Motor neuron (in vitro differentiated cells): ENCODE data around the gene AAMP. TPM values are rescaled to one million over a fixed set of nuclear protein-coding genes. Genes with fewer than 3 reads are reported as not detected.

Experiments used
- ATAC-seq, 8 experiments: fragments of 200-7000 bp; cut with Tn5 transposase; replicated peaks in 6 of 8; 2 replicates each; pipeline ENCODE4 v1.8.0; 2021; ENCODE audit warnings: mild to moderate bottlenecking in 8 of 8, moderate library complexity in 8 of 8
- H3K27ac ChIP-seq, 2 donors: fragments of 250-450 bp; sonication (Bioruptor Pico); 2 replicates each; pipeline ENCODE4 v1.9.0; 2021; ENCODE audit warnings: antibody characterized with exemption in 2 of 2, mild to moderate bottlenecking in 2 of 2, moderate library complexity in 1 of 2
- H3K4me1 ChIP-seq, 2 donors: fragments of 250-450 bp; sonication (Bioruptor Pico); replicated peaks in 1 of 2; 2 replicates each; pipeline ENCODE4 v1.6.1; 2021; ENCODE audit warnings: antibody characterized with exemption in 2 of 2, mild to moderate bottlenecking in 2 of 2, moderate library complexity in 1 of 2
- H3K4me3 ChIP-seq, 5 donors: fragments of 250-450 bp; sonication (Bioruptor Pico); 2 replicates each; pipeline ENCODE4 v1.9.0; 2021; ENCODE audit warnings: antibody characterized with exemption in 5 of 5, mild to moderate bottlenecking in 5 of 5, moderate library complexity in 4 of 5
- WGBS, 10 experiments: fragments of 450-650 bp; shearing (Covaris generic); methylation state at CpG; one replicate each; pipeline ENCODE4 v1.0.0; 2022; 5-methylcytosine and 5-hydroxymethylcytosine counted together
- in situ Hi-C, 9 experiments: fragments of 400-800 bp; cut with MboI; loops; one replicate each; pipeline ENCODE4 v1.15.0; 2021; ENCODE audit warnings: low sequenced_read_pairs in 9 of 9, low pct_unique_long_range_greater_than_20kb in 2 of 9; ENCODE audit not compliant: unreplicated experiment in 9 of 9
- total RNA-seq, 8 experiments: library from RNA; unstranded; fragments of 300-600 nt; gene quantifications; 2 replicates each; pipeline versions ENCODE4 v1.2.3 to v1.2.4, GENCODE V29; 2022

The AAMP gene
- total RNA-seq, 8 experiments from 2014 or later: 61.0 to 179 (median 82.2) TPM

DNA sequence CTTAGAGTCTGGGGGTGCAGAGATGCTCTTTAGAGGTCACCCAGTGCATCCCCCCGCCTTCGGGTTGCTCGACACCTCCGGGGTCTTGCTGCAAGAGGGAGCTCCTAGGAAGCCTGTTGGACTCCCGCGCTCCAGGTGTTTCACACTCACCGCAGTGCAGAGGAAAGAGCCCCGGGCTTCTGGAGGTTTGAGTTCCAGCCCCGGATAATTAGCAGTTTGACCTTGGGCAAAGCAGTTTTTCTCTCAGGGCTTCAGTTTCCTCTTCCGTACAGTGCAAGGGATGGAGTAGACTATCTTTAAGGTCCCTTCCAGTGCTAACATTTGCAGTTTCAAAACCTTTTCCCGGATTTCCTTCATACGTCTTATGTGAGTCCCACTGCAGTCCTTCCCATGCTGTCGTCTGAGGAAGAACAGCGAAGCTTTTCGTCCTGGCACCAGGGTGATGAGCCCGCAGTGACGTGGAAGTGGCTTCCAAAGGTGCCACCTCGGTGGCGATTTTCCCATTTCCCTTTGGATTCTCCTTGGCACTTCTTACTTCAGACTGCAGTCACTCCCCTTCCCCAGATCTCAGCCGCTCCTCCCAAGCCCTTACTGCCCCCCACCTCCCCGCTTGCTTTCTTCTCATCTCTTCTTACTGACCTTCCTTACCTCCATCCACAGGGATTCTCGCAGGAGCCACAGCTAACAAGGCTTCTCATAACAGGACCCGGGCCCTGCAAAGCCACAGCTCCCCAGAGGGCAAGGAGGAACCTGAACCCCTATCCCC is 967 bp upstream of the AAMP start:
- H3K4me3 ChIP-seq: peak overlapping the region; percentile 57 to 77 (median 63)
- 0 to 2% (median 0%) methylated on average over 1 to 15 of the region's 23 CpGs; no CpG with 5 or more reads in 1 of the 10 experiments for WGBS, 10 experiments
- in situ Hi-C loops: no loop called here
- H3K27ac ChIP-seq: peak overlapping the region in 1 of 2 donors; percentile 62
- ATAC-seq: peak in 4 of 8 experiments; percentile 0
- H3K4me1 ChIP-seq: peaks cover 10 to 12% of the 10 kb centered on the region in 2 donors

DNA sequence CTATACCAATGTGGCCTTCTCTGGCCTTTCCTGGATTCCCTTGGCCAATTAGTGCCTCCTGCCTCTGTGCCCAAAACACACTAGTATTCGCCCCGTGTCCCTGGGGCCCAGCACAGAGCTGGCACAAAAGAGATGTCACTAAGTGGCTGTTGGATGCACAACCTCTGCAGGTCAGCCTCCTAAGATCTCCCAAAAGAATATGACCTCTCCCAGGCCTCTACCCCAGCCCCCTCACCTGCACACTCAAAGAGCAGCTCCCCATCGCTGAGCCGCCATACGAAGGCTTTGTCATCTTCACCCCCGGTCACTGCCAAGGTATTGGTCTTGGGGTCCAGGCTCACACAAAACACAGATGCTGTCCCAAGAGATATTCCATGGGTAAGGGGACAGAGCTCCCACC is 2.7 kb downstream of the AAMP start:
- WGBS, 10 experiments: 86 to 100% (median 98%) methylated on average over 1 to 5 of the region's 6 CpGs; no CpG with 5 or more reads in 6 of the 10 experiments
- H3K27ac ChIP-seq: no peak overlapping the region
- no peak for ATAC-seq
- H3K4me1 ChIP-seq: peaks cover 11 to 12% of the 10 kb centered on the region in 2 donors
- H3K4me3 ChIP-seq: no peak overlapping the region
- in situ Hi-C loops: no loop called here

DNA sequence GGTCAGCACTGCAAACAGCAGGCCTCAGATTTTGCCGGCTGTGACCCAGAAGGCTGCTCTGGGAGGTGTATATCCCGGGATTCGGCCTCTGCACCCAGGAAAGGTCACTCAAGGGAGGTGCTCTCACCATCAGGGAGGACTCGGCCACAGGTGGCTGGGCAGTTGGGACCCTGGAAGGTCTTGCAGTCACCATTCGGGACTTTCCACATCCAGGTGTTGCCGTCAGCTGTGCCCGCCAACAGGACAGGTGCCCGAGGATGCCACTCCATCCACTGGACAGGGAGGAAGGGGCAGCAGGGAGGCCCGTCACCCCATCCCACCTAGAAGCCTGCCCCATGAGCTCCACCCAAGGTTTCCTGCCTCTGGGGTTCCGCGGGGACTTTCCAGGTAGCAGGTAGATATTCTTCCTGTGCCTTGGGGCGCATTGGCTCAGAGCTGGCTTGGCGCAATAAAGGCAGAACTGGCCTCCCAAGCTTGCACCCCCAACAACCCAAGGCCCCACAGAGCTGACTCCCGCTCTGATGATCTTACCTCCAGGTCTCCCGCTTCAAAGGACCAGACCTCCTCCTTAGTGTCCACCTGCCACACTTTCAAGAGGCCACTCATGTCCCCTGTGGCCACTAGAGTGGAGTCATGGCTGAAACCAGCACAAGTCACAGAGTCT is 3.5 kb downstream of the AAMP start:
- ATAC-seq: no peak
- WGBS, 10 experiments: 80 to 100% (median 100%) methylated on average over 1 to 4 of the region's 15 CpGs; no CpG with 5 or more reads in 3 of the 10 experiments
- Histone ChIP-seq H3K4me1 (peaks cover 19% of the 10 kb centered on the region in 2 donors), H3K4me3 (no peak overlapping the region), H3K27ac (no peak overlapping the region)
- in situ Hi-C loops: no loop called here

DNA sequence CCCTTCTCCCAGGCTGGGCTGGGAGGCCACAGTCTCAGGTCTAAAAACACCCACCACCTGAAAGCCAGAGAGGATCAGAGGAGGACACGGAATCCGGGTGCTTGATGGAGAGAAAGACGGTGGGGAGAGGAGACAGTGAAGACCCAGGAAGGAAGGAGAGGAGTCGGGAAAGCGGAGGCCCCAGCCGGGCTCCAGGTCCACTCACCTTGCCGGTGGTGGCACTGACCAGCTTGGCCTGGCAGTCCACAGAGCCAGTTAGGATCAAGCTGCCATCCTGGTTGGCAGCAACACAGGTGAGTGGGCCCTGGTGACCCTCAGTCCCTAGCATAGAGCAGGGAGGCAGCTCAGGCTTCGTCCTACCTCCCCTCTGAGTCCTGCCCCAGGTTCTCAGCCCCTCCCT is 4.3 kb downstream of the AAMP start:
- Histone ChIP-seq H3K4me1 (peaks cover 23% of the 10 kb centered on the region in 2 donors), H3K4me3 (no peak overlapping the region), H3K27ac (no peak overlapping the region)
- 60 to 86% methylated on average over 1 to 2 of the region's 8 CpGs; no CpG with 5 or more reads in 8 of the 10 experiments for WGBS, 10 experiments
- in situ Hi-C loops: no loop called here
- no peak for ATAC-seq

DNA sequence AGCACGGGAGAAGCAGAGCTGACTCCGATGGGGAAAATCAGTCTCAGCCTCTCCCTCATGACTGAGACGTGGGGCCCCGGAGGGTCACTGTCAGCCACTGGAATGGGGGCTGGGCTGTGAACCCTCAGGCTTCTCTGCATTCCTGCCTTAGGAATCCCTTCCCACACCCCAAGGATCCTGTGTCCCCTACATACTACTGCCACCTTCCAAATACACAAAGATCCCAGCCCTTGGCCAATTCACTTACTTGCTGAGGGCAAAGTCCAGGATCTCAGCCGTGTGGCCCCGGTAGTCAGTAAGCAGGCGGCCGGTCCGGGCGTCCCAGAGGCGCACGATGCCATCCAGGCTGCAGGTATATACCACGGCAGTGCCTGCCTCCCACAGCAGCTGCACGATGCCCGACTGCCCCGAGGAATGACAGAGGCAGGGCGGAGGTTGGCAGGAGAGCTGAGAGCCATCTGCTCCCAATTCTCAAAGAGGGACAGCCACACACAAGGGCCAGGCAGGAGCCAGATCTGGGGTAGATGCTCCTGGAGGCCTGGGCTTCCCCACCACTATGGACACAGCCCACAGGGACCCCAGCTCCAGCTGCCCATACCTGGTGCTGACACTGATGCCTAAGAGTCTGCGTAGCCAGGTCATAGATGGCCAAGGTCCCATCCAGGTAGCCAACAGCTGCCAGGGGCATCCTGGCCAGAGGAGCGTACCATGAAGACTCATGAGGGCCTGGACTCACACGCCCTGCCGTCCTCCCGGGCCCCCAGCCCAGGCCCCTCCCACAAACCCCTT is 5.0 kb downstream of the AAMP start:
- Histone ChIP-seq H3K27ac (no peak overlapping the region), H3K4me3 (no peak overlapping the region), H3K4me1 (peaks cover 25 to 26% of the 10 kb centered on the region in 2 donors)
- ATAC-seq: no peak
- 96 to 97% methylated on average over 7 to 10 of the region's 22 CpGs; no CpG with 5 or more reads in 8 of the 10 experiments for WGBS, 10 experiments
- in situ Hi-C loops: no loop called here

DNA sequence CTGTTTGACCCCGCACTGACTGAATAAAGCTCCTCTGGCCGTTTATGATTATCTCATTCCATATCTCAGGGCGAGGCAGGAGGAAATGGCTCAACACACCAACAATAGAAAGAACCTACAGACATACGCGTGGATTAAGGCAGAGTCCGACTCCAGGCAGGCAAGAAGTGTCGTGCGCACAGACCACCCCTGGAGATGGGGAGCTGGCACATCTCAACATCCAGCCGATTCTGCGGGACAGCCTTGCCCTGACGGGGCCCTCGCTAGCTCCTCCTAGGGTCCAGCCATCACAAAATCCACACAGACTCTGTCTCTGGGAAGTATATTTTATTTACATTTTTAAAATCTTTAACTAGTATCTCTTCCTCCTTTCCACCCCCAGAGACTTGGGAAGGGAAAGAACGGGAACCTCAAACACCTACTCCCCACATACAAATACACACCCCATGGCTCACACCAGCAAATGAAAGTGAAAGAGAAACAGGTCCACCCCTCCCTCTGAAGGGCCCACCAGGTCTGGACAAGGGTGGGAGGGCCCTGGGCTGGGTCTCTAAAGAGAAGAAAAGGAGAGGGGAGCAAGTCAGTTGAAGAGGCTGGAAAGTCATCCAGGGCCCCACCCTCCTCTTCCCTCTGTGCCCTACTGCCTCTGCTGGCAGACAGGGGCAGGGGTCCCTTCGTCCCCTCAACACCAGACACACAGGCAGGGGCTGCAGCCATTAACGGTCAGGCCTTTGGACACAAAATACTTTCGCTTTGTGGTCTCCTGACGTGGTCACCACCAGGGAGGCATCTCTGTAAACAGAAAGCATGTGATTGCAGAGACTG is 5.9 kb downstream of the AAMP start:
- no peak overlapping the region for H3K27ac ChIP-seq
- WGBS, 10 experiments: 88 to 100% (median 98%) methylated on average over 1 to 7 of the region's 17 CpGs; no CpG with 5 or more reads in 4 of the 10 experiments
- no peak overlapping the region for H3K4me3 ChIP-seq
- in situ Hi-C loops: no loop called here
- H3K4me1 ChIP-seq: peaks cover 24% of the 10 kb centered on the region in 2 donors
- ATAC-seq: no peak

DNA sequence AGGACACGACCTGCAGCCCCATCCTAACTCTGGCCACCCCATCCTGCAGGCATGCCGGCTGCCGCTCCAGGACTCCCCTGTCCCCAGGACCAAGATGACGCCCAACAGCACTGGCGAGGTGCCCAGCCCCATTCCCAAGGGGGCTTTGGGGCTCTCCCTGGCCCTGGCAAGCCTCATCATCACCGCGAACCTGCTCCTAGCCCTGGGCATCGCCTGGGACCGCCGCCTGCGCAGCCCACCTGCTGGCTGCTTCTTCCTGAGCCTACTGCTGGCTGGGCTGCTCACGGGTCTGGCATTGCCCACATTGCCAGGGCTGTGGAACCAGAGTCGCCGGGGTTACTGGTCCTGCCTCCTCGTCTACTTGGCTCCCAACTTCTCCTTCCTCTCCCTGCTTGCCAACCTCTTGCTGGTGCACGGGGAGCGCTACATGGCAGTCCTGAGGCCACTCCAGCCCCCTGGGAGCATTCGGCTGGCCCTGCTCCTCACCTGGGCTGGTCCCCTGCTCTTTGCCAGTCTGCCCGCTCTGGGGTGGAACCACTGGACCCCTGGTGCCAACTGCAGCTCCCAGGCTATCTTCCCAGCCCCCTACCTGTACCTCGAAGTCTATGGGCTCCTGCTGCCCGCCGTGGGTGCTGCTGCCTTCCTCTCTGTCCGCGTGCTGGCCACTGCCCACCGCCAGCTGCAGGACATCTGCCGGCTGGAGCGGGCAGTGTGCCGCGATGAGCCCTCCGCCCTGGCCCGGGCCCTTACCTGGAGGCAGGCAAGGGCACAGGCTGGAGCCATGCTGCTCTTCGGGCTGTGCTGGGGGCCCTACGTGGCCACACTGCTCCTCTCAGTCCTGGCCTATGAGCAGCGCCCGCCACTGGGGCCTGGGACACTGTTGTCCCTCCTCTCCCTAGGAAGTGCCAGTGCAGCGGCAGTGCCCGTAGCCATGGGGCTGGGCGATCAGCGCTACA is 7.0 kb downstream of the AAMP start:
- WGBS, 10 experiments: 80 to 100% (median 89%) methylated on average over 1 to 11 of the region's 39 CpGs; no CpG with 5 or more reads in 4 of the 10 experiments
- Histone ChIP-seq H3K4me1 (peaks cover 20 to 22% of the 10 kb centered on the region in 2 donors), H3K27ac (peak overlapping the region in 1 of 2 donors; percentile 85), H3K4me3 (no peak overlapping the region)
- no peak for ATAC-seq
- in situ Hi-C loops: no loop called here

DNA sequence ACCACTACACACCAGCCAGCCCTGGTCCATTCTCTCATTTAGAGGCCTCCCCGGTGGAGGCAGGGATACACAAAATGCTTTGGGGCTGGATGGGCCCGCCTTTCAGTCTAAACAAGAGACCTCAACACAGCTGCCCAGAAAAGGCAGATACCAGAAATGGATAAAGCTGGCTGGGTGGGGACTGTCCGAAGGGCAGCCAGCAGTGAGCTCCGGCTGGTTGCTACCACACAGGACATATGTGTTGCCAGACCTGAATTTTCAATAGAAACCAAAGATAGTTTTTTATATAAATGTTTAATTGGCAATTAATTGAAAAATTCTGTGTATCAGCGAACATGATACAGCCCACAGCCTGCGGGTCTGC is 7.7 kb downstream of the AAMP start:
- peak in 1 of 8 experiments; percentile 1 for ATAC-seq
- Histone ChIP-seq H3K4me1 (peaks cover 20 to 22% of the 10 kb centered on the region in 2 donors), H3K27ac (peak overlapping the region in 1 of 2 donors; percentile 85), H3K4me3 (no peak overlapping the region)
- WGBS, 10 experiments: 80 to 100% (median 85%) methylated on average over 1 to 4 of the region's 6 CpGs; no CpG with 5 or more reads in 6 of the 10 experiments
- in situ Hi-C loops: no loop called here

DNA sequence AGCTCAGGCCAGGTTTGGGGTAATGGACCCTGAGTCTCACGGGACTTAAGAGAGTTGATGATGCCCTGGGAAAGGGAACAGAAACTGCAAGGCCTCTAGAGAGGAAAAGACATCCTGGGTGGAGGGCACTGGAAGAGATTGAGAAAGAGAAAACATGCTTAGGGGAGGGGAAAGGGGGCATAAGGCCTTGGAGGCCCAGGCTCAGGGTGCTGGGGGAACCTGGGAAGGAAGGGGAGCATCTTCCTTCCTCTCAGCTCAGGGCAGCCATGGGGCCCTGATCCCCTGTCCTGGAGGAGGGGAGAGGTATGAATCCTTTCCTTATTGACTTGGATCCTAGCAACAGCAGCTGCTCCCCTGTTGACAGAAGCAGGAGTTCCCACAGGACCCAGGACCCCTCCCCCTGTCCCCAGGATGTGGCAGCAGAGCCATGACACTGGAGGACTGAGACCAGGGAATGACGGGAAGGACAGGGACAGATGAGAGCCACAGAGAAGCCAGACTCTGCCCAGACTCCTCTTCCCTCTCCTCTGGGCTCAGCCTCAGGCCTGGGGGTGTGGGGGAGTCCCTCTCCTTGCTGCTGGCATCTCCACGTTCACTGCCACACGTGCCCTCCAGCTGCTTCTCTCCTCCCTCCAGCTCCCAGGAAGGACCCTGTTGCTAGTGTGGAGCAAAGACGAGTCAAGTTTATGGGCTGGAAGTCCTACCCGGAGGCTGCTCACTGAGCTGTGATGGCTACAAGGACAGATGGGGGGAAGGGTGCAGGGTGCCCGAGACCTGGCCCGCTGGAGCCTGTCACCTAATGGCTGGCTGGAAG is 8.3 kb downstream of the AAMP start:
- Histone ChIP-seq H3K4me1 (peaks cover 20 to 22% of the 10 kb centered on the region in 2 donors), H3K27ac (peak overlapping the region; percentile 10 to 85), H3K4me3 (no peak overlapping the region)
- in situ Hi-C loops: no loop called here
- 0 to 100% (median 42%) methylated on average over 1 to 4 of the region's 8 CpGs; no CpG with 5 or more reads in 5 of the 10 experiments for WGBS, 10 experiments
- peak in 5 of 8 experiments; percentile 71 to 78 (median 75) for ATAC-seq

DNA sequence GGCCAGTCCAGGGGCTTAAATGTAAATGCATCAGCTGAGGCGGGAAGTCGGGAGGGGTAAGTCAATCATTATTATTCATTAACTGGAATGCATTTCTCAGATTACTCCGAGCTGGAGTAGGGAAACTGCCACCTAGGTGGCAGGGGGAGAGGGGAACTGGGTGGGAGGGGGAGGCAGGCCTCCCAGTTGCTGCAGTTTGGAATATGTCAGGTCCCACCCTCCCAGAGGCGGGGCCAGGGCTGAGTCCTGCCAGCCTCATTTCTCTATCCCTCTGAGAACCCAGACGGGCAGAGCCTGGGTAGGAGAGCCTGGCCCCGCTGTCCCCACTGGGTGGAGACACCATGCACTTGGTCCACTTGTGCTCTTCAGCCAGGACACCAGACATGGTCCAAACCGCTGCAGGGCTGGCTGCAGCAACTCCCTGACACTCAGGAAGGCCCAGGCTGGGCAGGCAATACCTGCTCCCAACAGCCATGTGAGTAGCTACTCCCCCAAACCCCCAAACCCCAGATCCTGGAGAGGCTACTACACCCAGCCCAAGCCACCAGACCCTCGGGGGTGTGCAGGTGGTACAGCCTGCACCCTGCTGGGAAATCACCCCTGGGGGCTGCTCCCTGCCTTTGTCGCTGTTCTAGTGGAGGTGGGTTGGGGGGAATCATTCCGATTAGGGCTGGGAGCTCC is 9.1 kb downstream of the AAMP start, which contains the start of gene GPBAR1:
GPBAR1 (plus strand) TSS at position 274 of the 681 bp plus-strand sequence. CDS start 1,710 bp downstream, outside the sequence.
- in situ Hi-C loops: no loop called here
- Histone ChIP-seq H3K4me3 (no peak within 1 kb of the TSS), H3K27ac (peak within 1 kb of the TSS; percentile 10 to 85), H3K4me1 (peaks cover 20 to 22% of the 10 kb centered on the region in 2 donors)
- WGBS, 10 experiments: 0 to 69% (median 19%) methylated on average over 1 to 4 of the region's 10 CpGs; no CpG with 5 or more reads in 6 of the 10 experiments
- ATAC-seq: peak; percentile 15 to 70 (median 52)
